ENCODE measurements around the gene RPIA.
"Not testable (repeated sequence)": the region's sequence is repeated elsewhere in the genome, so short reads cannot be mapped to it uniquely, and the experiment has no call there.

Gene RPIA

GRCh38 chr2:88796523-88796922, 105.0 kb downstream of the RPIA start:
- not testable (repeated sequence) for DNase-seq

DNA sequence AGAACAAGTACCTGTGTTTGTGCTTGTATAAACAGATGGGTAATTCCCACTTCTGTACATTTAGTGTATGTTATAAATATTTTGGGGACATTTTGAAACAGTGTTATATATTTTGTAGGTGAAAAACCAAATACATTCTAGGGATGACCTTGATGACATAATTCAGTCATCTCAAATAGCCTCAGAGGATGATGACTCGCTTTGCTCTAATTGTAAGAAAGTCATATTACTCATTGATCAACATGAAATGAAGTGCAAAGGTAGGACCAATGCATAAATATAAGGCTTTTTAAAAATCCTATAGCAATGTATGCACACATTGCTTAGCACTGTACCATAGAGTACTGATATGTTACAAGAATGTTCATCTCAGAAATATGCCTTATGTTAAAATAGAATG, 105.7 kb downstream of the RPIA start:
- DNase-seq, result not testable (repeated sequence)

Measured in HCEC 1CT (cell line).